Measurements from ENCODE around the gene ZNF213. TPM values are rescaled to one million over a fixed set of nuclear protein-coding genes. Genes with fewer than 3 reads are reported as not detected.
A peak's percentile ranks its signal among the peaks of the same experiment; 100 is the strongest.

ZNF213 gene
- total RNA-seq, 1 donor from 2014 or later, result 4.2 TPM

DNA sequence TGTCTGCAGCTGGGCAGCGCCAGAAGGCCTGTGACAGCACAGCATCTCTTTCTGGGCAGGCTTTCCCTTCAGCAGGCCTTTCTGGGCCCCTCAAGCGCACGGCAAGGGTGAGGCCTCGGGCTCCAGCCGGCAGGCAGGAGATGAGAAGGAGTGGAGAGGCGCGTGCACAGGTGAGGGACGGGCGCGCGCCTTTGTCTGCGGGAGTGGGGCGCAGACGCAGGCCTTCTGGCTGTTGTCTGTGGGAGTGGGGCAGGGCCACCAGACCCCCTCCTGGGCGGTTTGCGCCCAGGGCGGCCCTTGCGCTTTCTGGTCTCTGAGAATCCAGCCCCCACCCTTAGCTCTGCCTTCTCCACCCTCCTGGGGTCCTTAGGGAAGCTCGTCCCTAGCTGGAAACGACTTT lies 16.0 kb upstream of the ZNF213 start:
- H3K27ac ChIP-seq (ENCODE audit: low read depth, low read length), result no peak overlapping the region
- H3K9me3 ChIP-seq (ENCODE audit: control insufficient read depth in 3 of 3, low read length in 3 of 3), result no peaks in the 10 kb centered on the region
- H3K36me3 ChIP-seq (ENCODE audit: control insufficient read depth in 3 of 3, insufficient read depth in 3 of 3, low read length in 3 of 3), result peaks cover 23 to 32% (median 25%) of the 10 kb centered on the region in 3 donors
- H3K4me1 ChIP-seq (ENCODE audit: control insufficient read depth in 3 of 3, insufficient read depth in 3 of 3, low read length in 3 of 3), result peaks cover 21 to 23% (median 22%) of the 10 kb centered on the region in 3 donors
- no peak overlapping the region for H3K9ac ChIP-seq (ENCODE audit: low read depth in 1 of 3, low read length in 3 of 3)
- no peaks in the 10 kb centered on the region for H3K27me3 ChIP-seq (ENCODE audit: control insufficient read depth in 3 of 3, insufficient read depth in 3 of 3, low read length in 3 of 3)
- no peak overlapping the region for H3K4me3 ChIP-seq (ENCODE audit: low read length in 3 of 3)

DNA sequence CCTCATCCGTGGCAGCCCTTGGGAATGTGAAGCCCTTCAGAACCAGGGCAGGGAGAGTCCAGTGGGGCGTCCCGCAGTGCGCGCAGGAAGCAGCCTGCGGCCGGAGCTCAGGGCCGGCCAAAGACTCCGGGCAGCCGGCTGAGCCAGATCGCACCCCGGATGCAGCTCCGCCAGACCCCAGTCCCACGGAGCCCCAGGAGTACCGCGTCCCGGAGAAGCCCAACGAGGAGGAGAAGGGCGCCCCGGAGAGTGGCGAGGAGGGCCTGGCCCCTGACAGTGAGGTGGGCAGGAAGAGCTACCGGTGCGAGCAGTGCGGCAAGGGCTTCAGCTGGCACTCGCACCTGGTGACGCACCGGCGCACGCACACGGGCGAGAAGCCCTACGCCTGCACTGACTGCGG lies 15.5 kb upstream of the ZNF213 start:
- peaks cover 21 to 29% (median 23%) of the 10 kb centered on the region in 3 donors for H3K36me3 ChIP-seq (ENCODE audit: control insufficient read depth in 3 of 3, insufficient read depth in 3 of 3, low read length in 3 of 3)
- no peak overlapping the region for H3K27ac ChIP-seq (ENCODE audit: low read depth, low read length)
- H3K4me1 ChIP-seq (ENCODE audit: control insufficient read depth in 3 of 3, insufficient read depth in 3 of 3, low read length in 3 of 3), result peaks cover 19 to 22% (median 20%) of the 10 kb centered on the region in 3 donors
- H3K9me3 ChIP-seq (ENCODE audit: control insufficient read depth in 3 of 3, low read length in 3 of 3), result no peaks in the 10 kb centered on the region
- H3K9ac ChIP-seq (ENCODE audit: low read depth in 1 of 3, low read length in 3 of 3), result no peak overlapping the region
- H3K4me3 ChIP-seq (ENCODE audit: low read length in 3 of 3), result no peak overlapping the region
- no peaks in the 10 kb centered on the region for H3K27me3 ChIP-seq (ENCODE audit: control insufficient read depth in 3 of 3, insufficient read depth in 3 of 3, low read length in 3 of 3)

DNA sequence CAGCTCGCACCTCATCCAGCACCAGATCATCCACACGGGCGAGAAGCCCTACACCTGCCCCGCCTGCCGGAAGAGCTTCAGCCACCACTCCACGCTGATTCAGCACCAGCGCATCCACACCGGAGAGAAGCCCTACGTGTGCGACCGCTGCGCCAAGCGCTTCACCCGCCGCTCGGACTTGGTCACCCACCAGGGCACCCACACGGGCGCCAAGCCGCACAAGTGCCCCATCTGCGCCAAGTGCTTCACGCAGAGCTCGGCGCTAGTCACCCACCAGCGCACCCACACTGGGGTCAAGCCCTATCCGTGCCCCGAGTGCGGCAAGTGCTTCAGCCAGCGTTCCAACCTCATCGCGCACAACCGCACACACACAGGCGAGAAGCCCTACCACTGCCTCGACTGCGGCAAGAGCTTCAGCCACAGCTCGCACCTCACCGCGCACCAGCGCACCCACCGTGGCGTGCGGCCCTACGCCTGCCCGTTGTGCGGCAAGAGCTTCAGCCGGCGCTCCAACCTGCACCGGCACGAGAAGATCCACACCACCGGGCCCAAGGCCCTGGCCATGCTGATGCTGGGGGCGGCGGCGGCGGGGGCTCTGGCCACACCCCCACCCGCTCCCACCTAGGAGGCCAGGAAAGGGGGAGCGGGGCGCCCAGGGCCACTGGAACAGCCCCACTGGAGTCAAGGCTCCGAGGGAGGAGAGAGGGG lies 15.0 kb upstream of the ZNF213 start:
- Histone ChIP-seq H3K4me1 (ENCODE audit: control insufficient read depth in 3 of 3, insufficient read depth in 3 of 3, low read length in 3 of 3) (peaks cover 21 to 24% (median 23%) of the 10 kb centered on the region in 3 donors), H3K27me3 (ENCODE audit: control insufficient read depth in 3 of 3, insufficient read depth in 3 of 3, low read length in 3 of 3) (no peaks in the 10 kb centered on the region), H3K36me3 (ENCODE audit: control insufficient read depth in 3 of 3, insufficient read depth in 3 of 3, low read length in 3 of 3) (peaks cover 15 to 24% (median 18%) of the 10 kb centered on the region in 3 donors), H3K27ac (ENCODE audit: low read depth, low read length) (no peak overlapping the region), H3K9ac (ENCODE audit: low read depth in 1 of 3, low read length in 3 of 3) (no peak overlapping the region), H3K9me3 (ENCODE audit: control insufficient read depth in 3 of 3, low read length in 3 of 3) (no peaks in the 10 kb centered on the region), H3K4me3 (ENCODE audit: low read length in 3 of 3) (no peak overlapping the region)

DNA sequence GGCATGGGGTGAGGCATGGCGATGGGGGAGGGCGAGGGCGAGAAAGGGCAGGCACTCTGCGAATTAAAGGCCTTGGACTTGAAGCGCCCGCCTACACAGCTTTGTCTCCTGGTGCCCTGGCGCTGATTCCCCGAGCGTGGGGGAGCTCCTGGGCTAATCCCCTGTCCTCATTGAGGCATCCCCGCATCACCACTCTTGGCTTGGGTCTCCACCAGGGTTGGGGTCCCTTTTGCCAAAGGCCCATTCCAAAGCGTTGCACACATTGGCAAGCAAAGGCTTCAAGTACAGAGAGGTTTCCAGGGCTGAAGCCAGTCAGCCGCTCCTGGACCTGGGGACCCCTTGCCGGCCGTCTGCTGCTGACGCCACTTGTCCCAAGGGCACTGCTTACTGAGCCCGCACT lies 14.4 kb upstream of the ZNF213 start:
- Histone ChIP-seq H3K27me3 (ENCODE audit: control insufficient read depth in 3 of 3, insufficient read depth in 3 of 3, low read length in 3 of 3) (no peaks in the 10 kb centered on the region), H3K36me3 (ENCODE audit: control insufficient read depth in 3 of 3, insufficient read depth in 3 of 3, low read length in 3 of 3) (peaks cover 9 to 19% (median 14%) of the 10 kb centered on the region in 3 donors), H3K9me3 (ENCODE audit: control insufficient read depth in 3 of 3, low read length in 3 of 3) (no peaks in the 10 kb centered on the region), H3K27ac (ENCODE audit: low read depth, low read length) (no peak overlapping the region), H3K9ac (ENCODE audit: low read depth in 1 of 3, low read length in 3 of 3) (no peak overlapping the region), H3K4me3 (ENCODE audit: low read length in 3 of 3) (no peak overlapping the region), H3K4me1 (ENCODE audit: control insufficient read depth in 3 of 3, insufficient read depth in 3 of 3, low read length in 3 of 3) (peaks cover 23 to 30% (median 26%) of the 10 kb centered on the region in 3 donors)

DNA sequence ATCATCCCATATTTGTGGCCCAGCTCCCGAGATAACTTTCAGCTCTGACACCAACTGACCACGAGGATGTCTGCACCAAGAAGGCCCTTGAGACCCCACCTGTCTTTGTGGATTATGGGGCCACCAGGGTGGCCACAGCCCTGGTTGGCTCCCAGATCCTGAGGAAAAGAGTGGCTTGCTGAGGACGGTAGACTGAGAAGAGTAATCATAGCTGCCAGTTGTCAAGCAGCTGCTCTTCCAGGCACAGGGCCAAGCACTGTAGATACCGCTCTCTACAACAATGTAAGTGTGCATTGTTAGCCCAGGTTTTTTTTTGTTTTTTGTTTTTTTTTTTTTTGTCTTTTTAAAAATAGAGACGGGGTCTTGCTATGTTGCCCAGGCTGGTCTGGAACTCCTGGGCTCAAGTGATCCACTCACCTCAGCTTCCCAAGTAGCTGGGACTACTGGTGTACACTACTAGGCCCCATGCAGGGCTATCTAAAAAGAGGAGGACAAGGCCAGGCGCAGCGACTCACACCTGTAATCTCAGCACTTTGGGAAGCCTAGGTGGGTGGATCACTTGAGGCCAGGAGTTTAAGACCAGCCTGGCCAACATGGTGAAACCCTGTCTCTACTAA lies 12.9 kb upstream of the ZNF213 start:
- no peaks in the 10 kb centered on the region for H3K27me3 ChIP-seq (ENCODE audit: control insufficient read depth in 3 of 3, insufficient read depth in 3 of 3, low read length in 3 of 3)
- peaks cover 23 to 30% (median 26%) of the 10 kb centered on the region in 3 donors for H3K4me1 ChIP-seq (ENCODE audit: control insufficient read depth in 3 of 3, insufficient read depth in 3 of 3, low read length in 3 of 3)
- H3K4me3 ChIP-seq (ENCODE audit: low read length in 3 of 3), result no peak overlapping the region
- H3K9me3 ChIP-seq (ENCODE audit: control insufficient read depth in 3 of 3, low read length in 3 of 3), result no peaks in the 10 kb centered on the region
- peaks cover 8 to 19% (median 12%) of the 10 kb centered on the region in 3 donors for H3K36me3 ChIP-seq (ENCODE audit: control insufficient read depth in 3 of 3, insufficient read depth in 3 of 3, low read length in 3 of 3)
- peak overlapping the region in 1 of 3 donors; percentile 33 for H3K9ac ChIP-seq (ENCODE audit: low read depth in 1 of 3, low read length in 3 of 3)
- no peak overlapping the region for H3K27ac ChIP-seq (ENCODE audit: low read depth, low read length)

DNA sequence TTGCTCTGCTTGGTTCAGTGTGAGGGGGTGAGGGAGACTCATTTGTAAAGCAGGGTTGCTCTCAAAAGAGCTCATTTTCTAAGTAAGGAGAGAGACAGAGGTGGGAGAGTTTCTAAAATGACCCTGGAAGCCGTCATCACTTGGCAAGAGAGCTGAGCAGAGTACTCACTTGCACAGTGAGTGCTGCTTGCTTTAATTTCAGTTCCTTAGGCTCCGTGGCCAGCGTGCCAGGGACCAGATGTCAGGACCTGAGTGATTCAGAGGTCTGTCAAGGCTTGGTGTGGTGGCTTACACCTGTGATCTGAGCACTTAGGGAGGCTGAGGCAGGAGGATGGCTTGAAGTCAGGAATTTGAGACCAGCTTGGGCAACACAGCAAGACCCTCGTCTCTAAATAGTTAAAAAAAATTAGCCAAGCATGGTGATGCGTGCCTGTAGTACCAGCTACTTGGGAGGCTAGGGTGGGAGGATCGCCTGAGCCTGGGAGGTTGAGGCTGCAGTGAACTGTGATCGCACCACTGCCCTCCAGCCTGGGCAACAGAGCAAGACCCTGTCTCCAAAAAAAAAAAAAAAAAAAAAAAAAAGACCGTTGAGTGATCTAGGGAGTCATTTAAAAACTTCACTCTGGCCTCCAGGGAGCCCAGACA lies 11.8 kb upstream of the ZNF213 start:
- Histone ChIP-seq H3K27ac (ENCODE audit: low read depth, low read length) (no peak overlapping the region), H3K4me3 (ENCODE audit: low read length in 3 of 3) (peak overlapping the region in 1 of 3 donors; percentile 23), H3K4me1 (ENCODE audit: control insufficient read depth in 3 of 3, insufficient read depth in 3 of 3, low read length in 3 of 3) (peaks cover 26 to 30% (median 26%) of the 10 kb centered on the region in 3 donors), H3K36me3 (ENCODE audit: control insufficient read depth in 3 of 3, insufficient read depth in 3 of 3, low read length in 3 of 3) (peaks cover 14 to 19% (median 15%) of the 10 kb centered on the region in 3 donors), H3K9ac (ENCODE audit: low read depth in 1 of 3, low read length in 3 of 3) (peak overlapping the region in 1 of 3 donors; percentile 79), H3K9me3 (ENCODE audit: control insufficient read depth in 3 of 3, low read length in 3 of 3) (no peaks in the 10 kb centered on the region), H3K27me3 (ENCODE audit: control insufficient read depth in 3 of 3, insufficient read depth in 3 of 3, low read length in 3 of 3) (no peaks in the 10 kb centered on the region)

DNA sequence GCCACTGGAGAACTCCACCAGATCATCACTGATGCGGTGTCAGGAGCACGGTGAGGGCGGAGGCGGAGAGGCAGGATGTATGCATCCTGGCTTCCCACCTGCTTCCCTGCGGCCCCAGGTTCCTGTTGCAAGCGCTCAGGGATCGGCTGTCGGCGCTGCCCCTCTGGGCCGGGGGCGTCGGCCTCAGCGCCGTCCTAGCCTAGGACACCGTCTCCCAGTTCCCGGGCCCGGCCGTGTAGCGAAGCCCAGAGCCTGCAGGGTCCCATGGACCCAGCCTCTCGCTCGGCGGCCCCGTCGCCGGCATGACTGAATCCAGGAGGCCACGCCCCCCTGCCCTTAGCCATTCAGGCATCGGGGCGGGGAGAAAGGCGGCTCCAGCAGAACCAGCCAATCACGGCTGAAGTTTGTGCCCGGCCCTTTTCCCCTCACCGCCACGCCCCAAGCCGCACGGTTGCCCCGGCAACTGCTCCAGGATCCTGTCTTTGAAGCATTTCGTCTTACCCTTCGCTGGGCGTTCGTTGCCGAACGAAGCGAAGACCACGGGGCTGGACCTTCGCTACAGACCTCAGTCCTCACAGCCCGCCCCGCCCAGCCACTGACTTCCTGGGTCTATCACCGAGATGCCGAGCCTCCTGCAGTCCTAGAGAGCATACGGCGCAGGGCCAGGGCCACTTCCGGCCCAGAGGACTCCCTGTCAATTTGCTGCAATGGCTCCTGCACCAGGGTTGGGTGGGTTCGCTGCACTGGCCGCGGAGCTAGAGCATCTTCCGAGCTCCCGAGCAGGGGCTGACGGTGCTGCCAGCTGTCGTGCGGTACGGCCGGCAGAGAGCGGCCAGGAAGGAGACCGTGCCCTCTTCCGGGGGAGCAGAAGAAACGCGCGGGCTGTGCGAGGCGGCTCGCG lies 10.6 kb upstream of the ZNF213 start:
- H3K4me3 ChIP-seq (ENCODE audit: low read length in 3 of 3), result peak overlapping the region; percentile 76 to 90 (median 88)
- peak overlapping the region; percentile 32 for H3K27ac ChIP-seq (ENCODE audit: low read depth, low read length)
- H3K27me3 ChIP-seq (ENCODE audit: control insufficient read depth in 3 of 3, insufficient read depth in 3 of 3, low read length in 3 of 3), result no peaks in the 10 kb centered on the region
- H3K36me3 ChIP-seq (ENCODE audit: control insufficient read depth in 3 of 3, insufficient read depth in 3 of 3, low read length in 3 of 3), result peaks cover 14 to 19% (median 14%) of the 10 kb centered on the region in 3 donors
- H3K4me1 ChIP-seq (ENCODE audit: control insufficient read depth in 3 of 3, insufficient read depth in 3 of 3, low read length in 3 of 3), result peaks cover 33 to 40% (median 36%) of the 10 kb centered on the region in 3 donors
- H3K9ac ChIP-seq (ENCODE audit: low read depth in 1 of 3, low read length in 3 of 3), result peak overlapping the region; percentile 74 to 79 (median 79)
- H3K9me3 ChIP-seq (ENCODE audit: control insufficient read depth in 3 of 3, low read length in 3 of 3), result no peaks in the 10 kb centered on the region

DNA sequence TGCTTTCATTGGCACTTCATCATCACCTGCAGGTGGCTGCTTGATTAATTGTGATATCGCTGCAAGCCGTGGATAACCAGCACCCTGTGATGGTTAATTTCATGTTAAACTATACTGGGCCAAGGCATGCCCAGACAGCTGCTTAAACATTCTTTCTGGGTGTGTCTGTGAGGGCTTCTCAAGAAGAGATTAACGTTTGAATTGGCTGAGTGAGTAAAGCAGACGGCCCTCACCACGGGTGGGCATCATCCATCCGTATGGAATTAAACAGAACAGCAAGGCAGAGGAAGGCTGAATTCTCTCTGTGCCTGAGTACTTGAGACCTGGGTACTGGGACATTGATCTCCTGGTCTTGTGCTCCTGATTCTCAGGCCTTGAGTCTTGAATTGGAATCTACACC lies 7.1 kb upstream of the ZNF213 start:
- Histone ChIP-seq H3K27me3 (ENCODE audit: control insufficient read depth in 3 of 3, insufficient read depth in 3 of 3, low read length in 3 of 3) (no peaks in the 10 kb centered on the region), H3K9me3 (ENCODE audit: control insufficient read depth in 3 of 3, low read length in 3 of 3) (no peaks in the 10 kb centered on the region), H3K27ac (ENCODE audit: low read depth, low read length) (no peak overlapping the region), H3K36me3 (ENCODE audit: control insufficient read depth in 3 of 3, insufficient read depth in 3 of 3, low read length in 3 of 3) (peaks cover 10 to 15% (median 13%) of the 10 kb centered on the region in 3 donors), H3K4me3 (ENCODE audit: low read length in 3 of 3) (no peak overlapping the region), H3K4me1 (ENCODE audit: control insufficient read depth in 3 of 3, insufficient read depth in 3 of 3, low read length in 3 of 3) (peaks cover 32 to 48% (median 42%) of the 10 kb centered on the region in 3 donors), H3K9ac (ENCODE audit: low read depth in 1 of 3, low read length in 3 of 3) (no peak overlapping the region)
